ENCODE results near the gene RPL39L. TPM values are rescaled to one million over a fixed set of nuclear protein-coding genes. Genes with fewer than 3 reads are reported as not detected.
"Not testable (repeated sequence)": the region's sequence is repeated elsewhere in the genome, so short reads cannot be mapped to it uniquely, and the experiment has no call there.

Gene RPL39L
- total and polyA plus RNA-seq, 7 donors, result 0.32 to 1.8 (median 0.73) TPM; not detected in 1

DNA sequence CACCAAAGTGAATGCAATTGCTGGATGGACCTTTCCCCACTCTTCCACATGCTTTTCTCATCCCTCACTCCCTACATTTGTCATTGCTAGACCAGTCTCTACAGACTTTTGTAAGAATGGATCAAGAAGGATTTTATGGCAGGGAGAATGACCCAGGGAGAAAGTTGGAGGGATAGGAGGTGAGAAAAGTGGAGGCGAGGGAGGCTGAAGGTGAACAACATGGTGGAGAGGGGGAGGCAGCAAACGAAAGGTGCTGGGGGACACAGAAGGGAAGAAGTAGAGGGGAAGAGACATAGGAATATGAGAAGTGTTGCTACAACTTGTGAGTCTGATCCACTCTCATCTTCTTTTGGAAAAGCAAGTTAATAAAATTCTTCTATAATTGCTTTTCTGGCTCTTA lies 33.6 kb upstream of the RPL39L start:
- Histone ChIP-seq H3K36me3 (ENCODE audit: insufficient read depth in 1 of 2, low read depth in 1 of 2) (no peaks in the 10 kb centered on the region), H3K4me1 (no peaks in the 10 kb centered on the region), H3K9me3 (no peaks in the 10 kb centered on the region), H3K4me3 (no peak overlapping the region), H3K27me3 (ENCODE audit: insufficient read depth in 3 of 3, low read length in 2 of 3) (no peaks in the 10 kb centered on the region), H3K27ac (no peak overlapping the region)
- DNase-seq, result no peak
- WGBS, 3 donors, result 94 to 98% (median 98%) methylated on average over 2 of the region's 2 CpGs
- intact Hi-C loops (cut with DNase I), result no loop called here
- no peak for TF ChIP-seq CTCF (IDR thresholded peaks at IDR 0.05)
- ATAC-seq, result no peak

DNA sequence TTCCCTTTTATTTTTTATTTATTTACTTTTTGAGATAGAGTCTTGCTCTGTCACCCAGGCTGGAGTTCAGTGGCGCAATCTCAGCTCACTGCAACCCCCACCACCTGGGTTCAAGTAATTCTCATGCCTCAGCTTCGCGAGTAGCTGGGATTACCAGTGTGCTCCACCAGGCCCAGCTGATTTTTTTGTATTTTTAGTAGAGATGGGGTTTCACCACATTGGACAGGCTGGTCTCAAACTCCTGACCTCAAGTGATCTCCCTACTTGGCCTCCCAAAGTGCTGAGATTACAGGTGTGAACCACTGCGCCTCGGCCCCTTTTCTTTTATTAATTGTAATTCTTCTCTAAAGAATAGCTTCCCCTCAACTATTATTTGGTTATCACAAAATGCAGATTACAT lies 31.6 kb upstream of the RPL39L start:
- H3K4me3 ChIP-seq, result not testable (repeated sequence)

DNA sequence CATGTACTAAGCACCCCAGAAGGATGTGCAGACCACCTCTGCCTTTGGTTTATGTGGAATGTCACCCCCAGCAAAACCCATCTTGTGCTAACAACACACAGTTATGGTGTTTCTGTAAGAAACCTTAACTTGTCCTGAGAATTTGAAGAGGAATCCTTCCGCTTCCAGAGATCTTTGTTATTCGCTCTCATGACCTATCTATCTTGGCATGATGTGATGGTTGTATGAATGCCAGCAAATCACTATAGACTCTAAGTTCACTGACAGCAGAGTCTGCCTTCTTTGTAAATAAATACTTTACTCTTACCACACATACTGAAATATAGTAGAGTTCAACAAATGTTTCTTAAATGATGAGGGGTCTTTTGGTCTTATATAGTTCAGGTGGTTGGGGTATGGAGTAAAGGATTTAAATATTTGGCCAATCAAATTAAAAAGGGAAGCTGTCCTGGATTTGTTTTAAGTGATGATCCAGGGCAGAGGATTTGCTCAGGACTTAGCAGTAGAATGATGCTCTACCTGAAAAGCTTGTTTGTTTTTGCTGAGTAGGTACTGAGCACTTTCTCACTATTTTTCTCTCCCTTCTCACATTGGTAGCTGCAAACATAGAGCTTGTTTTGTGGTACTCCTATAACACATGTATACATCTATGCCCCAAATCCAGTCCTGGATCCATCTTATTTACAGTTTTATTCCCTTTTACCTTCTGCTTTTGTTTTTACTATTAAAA lies 30.1 kb upstream of the RPL39L start:
- DNase-seq, result no peak
- WGBS, 3 donors, result 48 to 74% (median 65%) methylated on average over 2 of the region's 2 CpGs
- H3K27ac ChIP-seq, result no peak overlapping the region
- no peaks in the 10 kb centered on the region for H3K27me3 ChIP-seq (ENCODE audit: insufficient read depth in 3 of 3, low read length in 2 of 3)
- intact Hi-C loops (cut with DNase I), result loop anchor here (5.0 to 10.0 kb wide), 4 partner anchors 57 to 557 kb away; partner anchors contain the start of genes AHSG (in 2 of the 2) and ST6GAL1 (in 2 of the 2)
- H3K4me3 ChIP-seq, result no peak overlapping the region
- TF ChIP-seq CTCF (IDR thresholded peaks at IDR 0.05), result no peak
- no peaks in the 10 kb centered on the region for H3K36me3 ChIP-seq (ENCODE audit: insufficient read depth in 1 of 2, low read depth in 1 of 2)
- H3K4me1 ChIP-seq, result peaks cover 4% of the 10 kb centered on the region
- no peaks in the 10 kb centered on the region for H3K9me3 ChIP-seq
- no peak for ATAC-seq

More for the DNA sequence above, 31.6 kb upstream of the RPL39L start:
- 72 to 85% (median 73%) methylated on average over 5 of the region's 5 CpGs for WGBS, 3 donors
- H3K36me3 ChIP-seq (ENCODE audit: insufficient read depth in 1 of 2, low read depth in 1 of 2); H3K4me1 ChIP-seq; H3K9me3 ChIP-seq; DNase-seq; H3K27ac ChIP-seq; H3K27me3 ChIP-seq (ENCODE audit: insufficient read depth in 3 of 3, low read length in 2 of 3); ATAC-seq; intact Hi-C loops (cut with DNase I): not testable (repeated sequence)

DNA sequence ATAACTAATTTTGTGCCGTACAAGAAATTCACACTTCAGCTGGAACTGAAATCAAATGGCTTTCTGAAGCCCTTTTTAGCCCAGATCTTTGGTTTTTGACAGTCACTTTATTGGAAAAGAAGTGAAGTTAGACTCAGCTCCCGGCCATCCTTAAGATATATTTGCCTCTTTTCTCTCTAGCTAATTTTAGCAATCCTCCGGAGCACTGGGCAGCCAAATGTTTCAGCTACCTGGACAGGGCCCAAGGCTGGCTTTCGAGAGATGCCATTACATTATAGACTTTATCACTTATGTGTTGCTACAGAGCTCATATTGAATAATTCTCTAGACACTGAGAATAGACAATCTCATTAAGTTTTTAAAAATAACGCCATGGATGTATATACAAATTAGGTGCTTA lies 28.5 kb upstream of the RPL39L start:
- no peak for DNase-seq
- Histone ChIP-seq H3K36me3 (ENCODE audit: insufficient read depth in 1 of 2, low read depth in 1 of 2) (no peaks in the 10 kb centered on the region), H3K27ac (peak overlapping the region; percentile 28), H3K9me3 (no peaks in the 10 kb centered on the region), H3K4me1 (peaks cover 4% of the 10 kb centered on the region), H3K27me3 (ENCODE audit: insufficient read depth in 3 of 3, low read length in 2 of 3) (no peaks in the 10 kb centered on the region), H3K4me3 (no peak overlapping the region)
- 33 to 50% (median 40%) methylated on average over 5 of the region's 5 CpGs for WGBS, 3 donors
- intact Hi-C loops (cut with DNase I), result loop anchor here (2.0 to 10.0 kb wide), 5 partner anchors 55 to 555 kb away; partner anchors contain the start of genes AHSG (in 2 of the 2) and ST6GAL1 (in 2 of the 2)
- peak in 3 of 4 donors; percentile 53 to 77 (median 54) for ATAC-seq
- no peak for TF ChIP-seq CTCF (IDR thresholded peaks at IDR 0.05)

- DNase-seq, result no peak
- Histone ChIP-seq H3K27ac (peak overlapping the region; percentile 28), H3K4me1 (peaks cover 4% of the 10 kb centered on the region), H3K4me3 (no peak overlapping the region), H3K36me3 (ENCODE audit: insufficient read depth in 1 of 2, low read depth in 1 of 2) (no peaks in the 10 kb centered on the region), H3K9me3 (no peaks in the 10 kb centered on the region), H3K27me3 (ENCODE audit: insufficient read depth in 3 of 3, low read length in 2 of 3) (no peaks in the 10 kb centered on the region)
- intact Hi-C loops (cut with DNase I), result loop anchor here (2.0 to 10.0 kb wide), 5 partner anchors 54 to 554 kb away; partner anchors contain the start of genes AHSG (in 2 of the 2) and ST6GAL1 (in 2 of the 2)
- TF ChIP-seq CTCF (IDR thresholded peaks at IDR 0.05), result no peak
- 80 to 88% (median 83%) methylated on average over 8 of the region's 8 CpGs for WGBS, 3 donors
- ATAC-seq, result no peak
These were observed 27.5 kb upstream of the RPL39L start for GRCh38 chr3:187166750-187167149.
